HEK293 (cell line): ENCODE measurements around the gene MBD6.

ENCODE experiments used
- CTCF ChIA-PET: fragments of 350-600 bp; formaldehyde crosslinking; extraction: SDS; loops from one replicate; lab custom pipeline; 2021; ENCODE audit warnings: antibody characterized with exemption; lab: Yijun Ruan, JAX
- POLR2A ChIA-PET: fragments of 300-600 bp; formaldehyde crosslinking; extraction: SDS; loops from one replicate; lab custom pipeline; 2020; ENCODE audit warnings: antibody characterized with exemption, inconsistent platforms; lab: Yijun Ruan, JAX
- H3K27ac ChIP-seq: fragments of 200-500 bp; sonication (Bioruptor generic); 2 replicates; pipeline ENCODE4 v1.5.1; 2014; ENCODE audit warnings: low read depth, low read length, control low read depth, inconsistent platforms; ENCODE audit errors: extremely low read depth
- H3K36me3 ChIP-seq, 2 experiments: fragments of 200-500 bp in 1 of 2; sonication (Bioruptor generic) in 1 of 2; 1 replicate in 1 of 2; 2 replicates in 1 of 2; pipeline ENCODE4 v1.5.1; 2014 to 2017; ENCODE audit warnings: inconsistent platforms in 2 of 2, low read length in 2 of 2; ENCODE audit not compliant: control insufficient read depth in 2 of 2, insufficient read depth in 1 of 2
- H3K4me1 ChIP-seq: fragments of 200-500 bp; sonication (Bioruptor generic); 2 replicates; pipeline ENCODE4 v1.5.1; 2014; ENCODE audit warnings: mild to moderate bottlenecking, low read length, inconsistent platforms; ENCODE audit not compliant: control insufficient read depth, insufficient read depth
- H3K4me3 ChIP-seq: 2 replicates; pipeline ENCODE4 v1.5.1; 2011; ENCODE audit warnings: low read depth, mild to moderate bottlenecking, control low read depth, low read length, moderate library complexity
- H3K9me3 ChIP-seq: fragments of 200-500 bp; sonication (Bioruptor generic); 2 replicates; pipeline ENCODE4 v1.5.1; 2014; ENCODE audit warnings: low read depth, low read length, inconsistent platforms; ENCODE audit not compliant: control insufficient read depth, insufficient read depth
- GLI4 ChIP-seq: fragments of 450-650 bp; formaldehyde crosslinking; IDR thresholded peaks from 2 replicates; pipeline ENCODE4 v1.5.1; 2016; ENCODE audit warnings: missing biosample characterization, missing genetic modification characterization
- KLF1 ChIP-seq: fragments of 450-650 bp; formaldehyde crosslinking; IDR thresholded peaks from 2 replicates; pipeline ENCODE4 v1.5.1; 2016; ENCODE audit warnings: missing biosample characterization, missing genetic modification characterization
- TRIM28 ChIP-seq: IDR thresholded peaks from 2 replicates; pipeline ENCODE4 v1.6.1; 2011; ENCODE audit warnings: low read length, control low read depth, borderline replicate concordance
- YY2 ChIP-seq: fragments of 450-650 bp; formaldehyde crosslinking; IDR thresholded peaks from 2 replicates; pipeline ENCODE4 v1.5.1; 2016; ENCODE audit warnings: missing biosample characterization, missing genetic modification characterization
- ZBTB1 ChIP-seq: fragments of 450-650 bp; formaldehyde crosslinking; IDR thresholded peaks from 2 replicates; pipeline ENCODE4 v1.5.1; 2016; ENCODE audit warnings: missing biosample characterization, missing genetic modification characterization
- ZBTB17 ChIP-seq: fragments of 450-650 bp; formaldehyde crosslinking; IDR thresholded peaks from 2 replicates; pipeline ENCODE4 v1.5.1; 2016; ENCODE audit warnings: missing biosample characterization, missing genetic modification characterization
- ZBTB6 ChIP-seq: fragments of 450-650 bp; formaldehyde crosslinking; IDR thresholded peaks from 2 replicates; pipeline ENCODE4 v1.5.1; 2017; ENCODE audit warnings: missing biosample characterization, missing genetic modification characterization
- ZEB2 ChIP-seq: fragments of 450-650 bp; formaldehyde crosslinking; IDR thresholded peaks from 2 replicates; pipeline ENCODE4 v1.5.1; 2016; ENCODE audit warnings: missing biosample characterization, missing genetic modification characterization
- ZFP41 ChIP-seq: fragments of 450-650 bp; formaldehyde crosslinking; IDR thresholded peaks from 2 replicates; pipeline ENCODE4 v1.5.1; 2016; ENCODE audit warnings: missing biosample characterization, missing genetic modification characterization, borderline replicate concordance
- ZNF23 ChIP-seq: fragments of 450-650 bp; formaldehyde crosslinking; IDR thresholded peaks from 2 replicates; pipeline ENCODE4 v1.5.1; 2016; ENCODE audit warnings: missing biosample characterization, missing genetic modification characterization, borderline replicate concordance
- ZNF239 ChIP-seq: fragments of 450-650 bp; formaldehyde crosslinking; IDR thresholded peaks from 2 replicates; pipeline ENCODE4 v1.5.1; 2016; ENCODE audit warnings: missing biosample characterization, missing genetic modification characterization
- ZNF350 ChIP-seq: fragments of 450-650 bp; formaldehyde crosslinking; IDR thresholded peaks from 2 replicates; pipeline ENCODE4 v1.5.0; 2017; ENCODE audit warnings: missing biosample characterization, mild to moderate bottlenecking, missing genetic modification characterization
- ZNF354C ChIP-seq: fragments of 450-650 bp; formaldehyde crosslinking; IDR thresholded peaks from 2 replicates; pipeline ENCODE4 v1.5.1; 2016; ENCODE audit warnings: missing biosample characterization, missing genetic modification characterization, low read depth, borderline replicate concordance
- ZNF600 ChIP-seq: fragments of 450-650 bp; formaldehyde crosslinking; IDR thresholded peaks from 2 replicates; pipeline ENCODE4 v1.5.1; 2016; ENCODE audit warnings: missing biosample characterization, missing genetic modification characterization
- ZNF639 ChIP-seq: fragments of 450-650 bp; formaldehyde crosslinking; IDR thresholded peaks from 2 replicates; pipeline ENCODE4 v1.5.1; 2016; ENCODE audit warnings: missing biosample characterization, missing genetic modification characterization
- ZNF654 ChIP-seq: fragments of 450-650 bp; formaldehyde crosslinking; IDR thresholded peaks from 2 replicates; pipeline ENCODE4 v1.5.1; 2016; ENCODE audit warnings: low read depth, missing biosample characterization, missing genetic modification characterization
- ZNF692 ChIP-seq: fragments of 450-650 bp; formaldehyde crosslinking; IDR thresholded peaks from 2 replicates; pipeline ENCODE4 v1.5.1; 2016; ENCODE audit warnings: missing biosample characterization, missing genetic modification characterization
- ZSCAN16 ChIP-seq: fragments of 450-650 bp; formaldehyde crosslinking; IDR thresholded peaks from 2 replicates; pipeline ENCODE4 v1.5.1; 2016; ENCODE audit warnings: missing biosample characterization, missing genetic modification characterization
- TF ChIP-seq, protein P1 (sequence below): fragments of 450-650 bp; formaldehyde crosslinking; IDR thresholded peaks from 2 replicates; pipeline ENCODE4 v1.5.1; 2016; ENCODE audit warnings: missing biosample characterization, missing genetic modification characterization

The MBD6 gene

DNA sequence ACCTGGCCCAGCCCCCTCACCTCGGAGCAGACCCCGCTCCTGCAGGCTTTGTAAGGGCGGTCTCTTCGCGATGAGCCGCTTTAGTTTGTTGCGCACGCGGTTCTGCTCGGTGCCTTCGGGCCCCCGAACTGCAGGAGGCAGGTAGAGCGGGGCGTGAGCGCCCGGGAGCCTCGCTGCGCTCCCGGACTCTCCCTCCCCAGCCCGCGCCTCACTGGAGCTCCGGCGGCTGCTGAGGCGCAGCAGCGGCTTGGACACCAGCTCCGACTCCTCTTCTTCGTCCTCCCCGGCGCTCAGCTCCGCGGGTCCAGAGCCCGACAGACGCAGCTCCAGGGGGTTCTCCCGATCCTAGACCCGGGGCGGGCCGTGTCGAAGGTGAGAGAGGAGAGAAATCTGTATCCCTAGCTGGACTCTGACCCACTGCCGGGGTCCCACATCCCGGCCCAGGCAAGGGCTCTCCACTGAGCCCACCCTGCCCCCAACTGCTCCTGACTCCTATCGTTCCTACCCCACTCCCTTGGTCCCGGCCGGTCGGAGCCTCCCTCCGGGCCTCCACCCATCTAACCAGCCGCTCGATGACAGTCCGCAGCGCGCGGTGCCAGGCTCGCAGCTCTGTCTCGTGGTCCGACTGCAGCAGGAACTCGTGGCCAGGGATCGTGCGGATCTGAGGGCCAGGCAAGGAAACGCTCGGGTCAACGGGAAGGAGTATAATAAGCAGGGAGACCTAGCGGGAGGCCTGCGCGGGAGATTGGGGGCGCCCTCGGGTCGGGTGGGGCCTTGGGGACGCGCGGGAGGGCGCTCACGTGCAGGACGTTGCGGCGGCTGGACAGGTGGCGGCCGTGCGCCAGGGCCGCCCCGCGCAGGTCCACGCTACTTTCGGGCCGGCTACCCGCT is 47.1 kb upstream of the MBD6 start:
- ChIA-PET POLR2A (no interaction called here), CTCF (interaction anchor here (0.9 to 2.4 kb wide), 5 partner anchors 10 to 23 kb away, joined by 5 to 19 read pairs (median 5); partner anchors contain the start of genes GLI1 and INHBE)
- no peaks in the 10 kb centered on the region for H3K36me3 ChIP-seq
- H3K27ac ChIP-seq = no peak overlapping the region
- TF ChIP-seq ZBTB6 (tag by site-specific recombination) (no peak), ZNF239 (tag by site-specific recombination) (no peak), ZNF692 (no peak), ZNF654 (tag by site-specific recombination) (no peak), KLF1 (tag by site-specific recombination) (no peak), ZNF600 (tag by site-specific recombination) (no peak), ZFP41 (tag by site-specific recombination) (no peak), ZNF350 (tag by site-specific recombination) (no peak), GLI4 (tag by site-specific recombination) (no peak), ZEB2 (tag by site-specific recombination) (no peak), ZSCAN16 (no peak), ZBTB1 (tag by site-specific recombination) (no peak), ZNF354C (tag by site-specific recombination) (no peak), ZNF639 (tag by site-specific recombination) (no peak), TRIM28 (no peak), ZNF23 (tag by site-specific recombination) (no peak), YY2 (no peak), ZBTB17 (tag by site-specific recombination) (no peak)
- TF ChIP-seq, protein P1, sequence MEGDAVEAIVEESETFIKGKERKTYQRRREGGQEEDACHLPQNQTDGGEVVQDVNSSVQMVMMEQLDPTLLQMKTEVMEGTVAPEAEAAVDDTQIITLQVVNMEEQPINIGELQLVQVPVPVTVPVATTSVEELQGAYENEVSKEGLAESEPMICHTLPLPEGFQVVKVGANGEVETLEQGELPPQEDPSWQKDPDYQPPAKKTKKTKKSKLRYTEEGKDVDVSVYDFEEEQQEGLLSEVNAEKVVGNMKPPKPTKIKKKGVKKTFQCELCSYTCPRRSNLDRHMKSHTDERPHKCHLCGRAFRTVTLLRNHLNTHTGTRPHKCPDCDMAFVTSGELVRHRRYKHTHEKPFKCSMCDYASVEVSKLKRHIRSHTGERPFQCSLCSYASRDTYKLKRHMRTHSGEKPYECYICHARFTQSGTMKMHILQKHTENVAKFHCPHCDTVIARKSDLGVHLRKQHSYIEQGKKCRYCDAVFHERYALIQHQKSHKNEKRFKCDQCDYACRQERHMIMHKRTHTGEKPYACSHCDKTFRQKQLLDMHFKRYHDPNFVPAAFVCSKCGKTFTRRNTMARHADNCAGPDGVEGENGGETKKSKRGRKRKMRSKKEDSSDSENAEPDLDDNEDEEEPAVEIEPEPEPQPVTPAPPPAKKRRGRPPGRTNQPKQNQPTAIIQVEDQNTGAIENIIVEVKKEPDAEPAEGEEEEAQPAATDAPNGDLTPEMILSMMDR (tag by site-specific recombination) = no peak
- H3K9me3 ChIP-seq = no peaks in the 10 kb centered on the region
- H3K4me3 ChIP-seq = no peak overlapping the region
- H3K4me1 ChIP-seq = no peaks in the 10 kb centered on the region
